ENCODE results near the gene TLE5.
A peak's percentile ranks its signal among the peaks of the same experiment; 100 is the strongest.

The TLE5 gene

GRCh38 chr19:3062165-3063105, at the start of gene TLE5:
Gene TLE5, minus strand, starts transcription at chr19:3062495. Its CDS starts 295 bp downstream, at chr19:3062200.
- peak; percentile 67 for DNase-seq (ENCODE audit: low read depth)

DNA sequence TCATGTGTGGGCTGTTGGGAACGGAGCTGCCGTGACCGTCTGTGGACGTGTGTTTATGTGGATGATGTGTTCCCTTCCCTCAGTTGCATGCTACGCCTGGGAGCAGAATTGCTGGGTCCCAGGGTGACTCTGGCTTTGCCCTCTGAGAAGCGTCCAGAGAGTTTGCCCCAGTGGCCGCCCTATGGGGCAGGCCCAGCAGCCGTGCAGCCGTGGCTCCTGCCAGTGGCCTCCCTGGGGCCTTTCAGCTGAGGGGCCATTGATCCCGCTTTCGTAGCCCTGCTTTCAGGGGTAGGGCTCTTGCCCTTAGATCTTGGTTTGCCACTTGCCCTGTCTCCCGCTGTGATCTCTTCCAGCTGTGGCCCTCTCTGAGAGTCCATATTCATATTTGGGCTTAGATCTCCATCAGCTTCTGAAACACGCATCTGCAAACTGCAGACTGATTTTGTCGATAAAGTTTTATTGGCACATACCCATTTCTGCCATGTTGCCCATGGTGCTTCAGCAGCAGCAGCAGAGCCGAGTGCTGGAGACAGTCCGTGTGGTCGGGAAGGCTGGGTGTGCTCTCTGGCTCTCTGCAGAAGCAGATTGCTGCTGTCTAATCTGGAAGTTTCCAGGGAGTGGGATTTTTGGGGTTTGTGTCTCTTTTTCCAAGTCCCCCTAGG, 49.4 kb upstream of the TLE5 start:
- no peak for DNase-seq (ENCODE audit: low read depth)

GRCh38 chr19:3110126-3110825, 48.0 kb upstream of the TLE5 start:
- no peak for DNase-seq (ENCODE audit: low read depth)

DNA sequence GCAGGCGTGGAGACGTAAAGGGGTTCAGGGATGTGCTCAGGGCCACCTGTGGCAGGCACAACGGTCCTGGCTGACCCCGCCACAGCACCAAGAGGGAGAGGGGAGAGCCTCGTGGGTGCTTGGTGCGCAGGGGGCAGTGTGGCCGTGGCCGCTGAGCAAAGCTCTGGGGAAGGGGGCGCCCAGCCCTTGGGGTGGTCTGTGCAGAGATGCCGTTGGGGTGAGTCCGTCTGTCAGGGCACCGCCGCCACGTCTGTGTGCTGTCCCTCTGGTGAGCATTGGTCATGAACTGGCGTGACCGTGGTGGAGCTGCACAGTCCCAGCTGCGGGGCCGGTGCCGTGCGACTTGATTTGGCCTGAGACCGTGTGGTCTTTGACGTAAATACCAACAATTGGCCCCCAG, 47.2 kb upstream of the TLE5 start:
- DNase-seq (ENCODE audit: low read depth), result no peak

- peak; percentile 59 for DNase-seq (ENCODE audit: low read depth)
Measured at GRCh38 chr19:3108775-3109174, 46.5 kb upstream of the TLE5 start.

GRCh38 chr19:3107658-3108057, 45.4 kb upstream of the TLE5 start:
- DNase-seq (ENCODE audit: low read depth), result no peak

DNA sequence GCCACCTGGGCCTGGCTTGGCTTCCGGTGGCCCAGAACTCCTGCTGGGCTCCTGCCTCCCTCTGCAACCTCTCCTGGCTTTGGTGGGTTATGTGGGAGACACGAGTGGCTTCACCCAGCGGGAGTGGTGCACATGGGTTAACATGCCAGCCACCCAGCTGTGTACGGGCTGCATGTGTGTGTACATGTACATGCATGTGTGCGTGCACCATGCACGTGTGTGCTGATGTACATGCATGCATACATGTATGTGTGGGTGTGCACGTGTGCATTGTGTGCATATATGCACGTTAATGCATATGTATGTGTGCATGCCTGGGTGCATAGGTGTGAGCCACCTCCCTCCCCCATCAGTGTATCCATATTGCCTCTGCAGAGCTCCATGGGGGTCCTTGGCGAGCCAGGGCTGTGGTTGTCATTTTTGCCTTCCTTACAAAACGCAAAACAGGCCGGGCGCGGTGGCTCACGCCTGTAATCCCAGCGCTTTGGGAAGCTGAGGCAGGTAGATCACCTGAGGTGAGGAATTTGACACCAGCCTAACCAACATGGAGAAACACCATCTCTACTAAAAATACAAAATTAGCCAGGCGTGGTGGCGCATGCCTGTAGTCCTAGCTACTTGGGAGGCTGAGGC, 44.3 kb upstream of the TLE5 start:
- no peak for DNase-seq (ENCODE audit: low read depth)

DNA sequence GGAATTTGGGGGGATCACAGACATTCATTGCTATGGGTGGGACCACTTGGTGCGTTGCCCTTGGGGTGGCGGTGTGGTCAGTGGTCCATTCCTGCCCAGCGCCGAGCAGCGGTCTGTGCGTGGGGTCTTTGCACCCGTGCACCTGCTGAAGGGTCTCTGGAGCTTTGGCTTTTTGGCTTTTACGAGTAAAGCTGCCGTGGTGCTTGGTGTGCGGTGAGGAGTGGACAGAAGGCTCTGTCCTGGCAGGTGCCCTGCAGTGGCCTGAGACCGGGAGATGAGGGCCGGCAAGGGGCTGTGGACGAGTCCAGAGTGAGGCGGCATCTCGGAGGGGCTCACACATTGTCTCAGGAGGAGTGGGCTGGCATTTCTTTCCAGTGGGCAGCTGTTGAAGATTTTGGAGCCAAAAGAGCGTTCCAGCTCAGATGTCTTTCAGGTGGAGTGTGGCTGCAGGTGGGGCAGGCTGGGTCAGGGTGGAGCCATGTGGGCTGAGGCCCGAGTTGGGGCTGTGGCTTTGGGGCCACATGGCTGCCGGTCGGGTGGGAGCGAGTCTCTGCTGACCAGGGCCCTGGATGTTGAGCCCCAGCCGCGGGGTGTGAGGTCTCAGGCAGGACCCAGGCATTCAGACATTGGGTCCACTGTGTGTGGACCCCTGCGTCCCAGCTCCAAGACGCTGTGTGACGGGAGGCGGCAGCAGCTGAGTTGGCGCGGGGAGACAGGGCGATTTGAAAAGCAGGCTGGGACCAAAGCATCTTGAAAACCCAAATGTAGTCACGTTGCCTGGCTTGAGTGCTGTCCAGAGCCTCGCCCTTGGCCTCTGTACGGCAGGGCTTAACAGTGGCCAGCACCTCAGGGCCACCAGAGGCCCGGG, 43.6 kb upstream of the TLE5 start:
- DNase-seq (ENCODE audit: low read depth), result no peak

GRCh38 chr19:3104708-3104983, 42.4 kb upstream of the TLE5 start:
- DNase-seq (ENCODE audit: low read depth), result no peak

- DNase-seq (ENCODE audit: low read depth), result no peak
Measured at GRCh38 chr19:3102239-3103140, 40.2 kb upstream of the TLE5 start.

GRCh38 chr19:3100747-3101730, 38.7 kb upstream of the TLE5 start:
- no peak for DNase-seq (ENCODE audit: low read depth)

- no peak for DNase-seq (ENCODE audit: low read depth)
Measured at GRCh38 chr19:3100331-3100730, 38.0 kb upstream of the TLE5 start.

GRCh38 chr19:3099347-3100145, 37.3 kb upstream of the TLE5 start:
- DNase-seq (ENCODE audit: low read depth), result no peak

GRCh38 chr19:3098515-3099346, 36.4 kb upstream of the TLE5 start:
- DNase-seq (ENCODE audit: low read depth), result no peak

DNA sequence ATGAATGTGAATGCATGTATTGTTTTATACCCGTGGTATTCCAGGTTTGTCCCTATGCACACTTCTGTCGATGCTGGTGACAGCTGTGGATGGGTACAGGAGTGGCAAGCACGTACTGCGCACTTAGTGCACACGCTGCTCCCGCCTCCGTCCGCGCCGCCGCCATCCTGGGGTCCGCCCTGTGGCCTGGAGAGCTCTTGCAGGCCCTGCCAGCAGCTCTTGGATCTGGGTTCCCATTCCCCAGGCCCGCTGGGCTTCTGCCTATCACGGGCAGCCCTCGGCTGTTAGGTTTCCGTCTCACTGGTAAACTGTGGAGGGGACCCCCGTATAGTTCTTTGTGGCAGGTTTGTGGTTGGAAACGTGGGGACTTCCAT, 35.8 kb upstream of the TLE5 start:
- DNase-seq (ENCODE audit: low read depth), result no peak

DNA sequence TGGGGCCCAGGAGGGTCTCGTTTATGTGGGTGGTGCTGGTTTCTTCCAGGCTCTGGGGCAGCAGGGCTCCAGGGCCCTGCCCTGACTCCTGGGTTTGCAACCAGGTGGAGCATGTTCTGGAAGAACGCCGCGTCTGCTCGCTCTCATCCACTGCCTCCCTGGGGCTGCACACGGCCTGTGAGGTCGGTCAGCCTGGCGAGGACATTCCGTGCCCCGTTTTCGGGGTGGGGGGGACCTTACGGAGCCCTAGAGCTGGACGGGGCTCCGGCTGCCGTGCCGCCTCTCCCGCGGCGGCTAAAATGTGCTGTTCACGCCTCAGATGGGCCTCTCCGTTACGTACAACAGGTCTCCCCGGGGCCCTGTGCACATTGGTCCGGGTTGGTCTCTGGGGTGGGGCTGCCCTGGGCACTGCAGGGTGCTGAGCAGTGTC, 35.2 kb upstream of the TLE5 start:
- DNase-seq (ENCODE audit: low read depth), result no peak

DNA sequence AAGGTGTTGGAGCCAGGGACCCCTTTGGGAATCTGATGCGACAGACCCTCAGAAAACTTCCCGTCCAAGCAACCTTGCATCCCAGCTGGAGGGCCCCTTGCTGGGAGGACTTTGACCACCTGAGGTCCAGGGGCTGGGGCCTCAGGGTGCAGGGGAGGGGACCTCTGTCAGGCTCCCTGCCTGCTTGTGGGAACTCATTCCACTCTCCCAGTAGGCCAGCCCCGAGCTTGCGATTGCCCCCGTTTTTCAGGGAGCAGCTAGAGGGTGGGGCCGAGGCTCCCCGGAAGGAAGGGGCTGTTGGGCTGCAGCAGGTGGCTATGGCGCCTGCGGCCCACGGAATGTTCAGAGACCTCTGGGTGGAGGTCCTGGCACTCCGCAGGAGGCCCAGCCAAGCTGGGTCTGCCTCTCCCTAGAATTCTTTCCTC, 34.6 kb upstream of the TLE5 start:
- DNase-seq (ENCODE audit: low read depth), result no peak
